ENCODE measurements around the gene VPS26A.

Gene VPS26A

GRCh38 chr10:69218831-69219230 is 94.9 kb downstream of the VPS26A start:
- no peak overlapping the region for H3K27ac ChIP-seq
- TF ChIP-seq CTCF (IDR thresholded peaks at IDR 0.05; ENCODE audit: low read depth, low read length): no peak

GRCh38 chr10:69220041-69220451 is 96.1 kb downstream of the VPS26A start, which contains the start of gene HKDC1:
TSS of gene HKDC1 (plus strand) at chr10:69220332. CDS start at chr10:69220436, 104 bp downstream.
- H3K36me3 ChIP-seq: no peaks in the 10 kb centered on the region
- TF ChIP-seq CTCF (IDR thresholded peaks at IDR 0.05; ENCODE audit: low read depth, low read length): no peak
- DNase-seq: no peak

More at GRCh38 chr10:69218831-69219230, 94.9 kb downstream of the VPS26A start:
- Histone ChIP-seq H3K4me3 (ENCODE audit: low read depth, low read length) (no peak overlapping the region), H3K27me3 (ENCODE audit: insufficient read depth, low read depth, severe bottlenecking) (no peaks in the 10 kb centered on the region), H3K9me3 (ENCODE audit: severe bottlenecking) (no peaks in the 10 kb centered on the region), H3K36me3 (no peaks in the 10 kb centered on the region)
- DNase-seq: no peak

GRCh38 chr10:69220507-69220906 is 96.5 kb downstream of the VPS26A start:
- Histone ChIP-seq H3K27me3 (ENCODE audit: insufficient read depth, low read depth, severe bottlenecking) (no peaks in the 10 kb centered on the region), H3K36me3 (no peaks in the 10 kb centered on the region), H3K4me3 (ENCODE audit: low read depth, low read length) (no peak overlapping the region), H3K27ac (no peak overlapping the region), H3K9me3 (ENCODE audit: severe bottlenecking) (no peaks in the 10 kb centered on the region)
- no peak for DNase-seq
- TF ChIP-seq CTCF (IDR thresholded peaks at IDR 0.05; ENCODE audit: low read depth, low read length): no peak

More at GRCh38 chr10:69220041-69220451, 96.1 kb downstream of the VPS26A start, which contains the start of gene HKDC1:
- no peak within 1 kb of the TSS for H3K4me3 ChIP-seq (ENCODE audit: low read depth, low read length)
- no peaks in the 10 kb centered on the region for H3K9me3 ChIP-seq (ENCODE audit: severe bottlenecking)
- H3K27me3 ChIP-seq (ENCODE audit: insufficient read depth, low read depth, severe bottlenecking): no peaks in the 10 kb centered on the region
- H3K27ac ChIP-seq: no peak within 1 kb of the TSS

All from WERI-Rb-1 (cell line).